ENCODE data around the gene WDR83. TPM values are rescaled to one million over a fixed set of nuclear protein-coding genes. Genes with fewer than 3 reads are reported as not detected.
"Not testable (repeated sequence)": the region's sequence is repeated elsewhere in the genome, so short reads cannot be mapped to it uniquely, and the experiment has no call there.

The WDR83 gene
- total RNA-seq, 2 experiments from 2014 or later = 14.4 to 19.6 TPM

- POLR2A ChIA-PET = no interaction called here
- CTCF ChIA-PET = interaction anchor here (0.5 kb wide), 1 partner anchor 12 kb away, joined by 4 read pairs; no protein-coding TSS in a partner anchor
These were observed 24.1 kb upstream of the WDR83 start for GRCh38 chr19:12642506-12642905.

GRCh38 chr19:12643716-12644115 is 22.9 kb upstream of the WDR83 start:
- peaks cover 31% of the 10 kb centered on the region for H3K36me3 Mint-ChIP-seq (ENCODE audit: low read depth)
- CTCF ChIA-PET = not testable (repeated sequence)

More at GRCh38 chr19:12642506-12642905, 24.1 kb upstream of the WDR83 start:
- Mint-ChIP-seq H3K4me3 (no peak overlapping the region), H3K27ac (no peak overlapping the region), H3K36me3 (ENCODE audit: low read depth) (peaks cover 28% of the 10 kb centered on the region), H3K4me1 (peaks cover 13% of the 10 kb centered on the region), H3K9me3 (no peaks in the 10 kb centered on the region), H3K27me3 (no peaks in the 10 kb centered on the region)
- no peak for DNase-seq

GRCh38 chr19:12646551-12646950 is 20.1 kb upstream of the WDR83 start:
- Mint-ChIP-seq H3K27ac (no peak overlapping the region), H3K4me3 (no peak overlapping the region), H3K9me3 (no peaks in the 10 kb centered on the region), H3K36me3 (ENCODE audit: low read depth) (peaks cover 41% of the 10 kb centered on the region), H3K27me3 (no peaks in the 10 kb centered on the region), H3K4me1 (peaks cover 5% of the 10 kb centered on the region)
- ChIA-PET POLR2A (no interaction called here), CTCF (no interaction called here)
- DNase-seq = no peak

More at GRCh38 chr19:12643716-12644115, 22.9 kb upstream of the WDR83 start:
- DNase-seq, POLR2A ChIA-PET, H3K9me3 Mint-ChIP-seq, H3K27me3 Mint-ChIP-seq, H3K4me3 Mint-ChIP-seq, H3K27ac Mint-ChIP-seq: not testable (repeated sequence)
- H3K4me1 Mint-ChIP-seq = peaks cover 16% of the 10 kb centered on the region

GRCh38 chr19:12647047-12647446 is 19.6 kb upstream of the WDR83 start:
- POLR2A ChIA-PET = no interaction called here

GRCh38 chr19:12647490-12648071 is 19.0 kb upstream of the WDR83 start:
- Mint-ChIP-seq H3K9me3 (no peaks in the 10 kb centered on the region), H3K27ac (no peak overlapping the region), H3K4me3 (no peak overlapping the region), H3K4me1 (peaks cover 5% of the 10 kb centered on the region), H3K27me3 (no peaks in the 10 kb centered on the region), H3K36me3 (ENCODE audit: low read depth) (peaks cover 43% of the 10 kb centered on the region)
- ChIA-PET POLR2A (no interaction called here), CTCF (interaction anchor here (0.5 kb wide), 1 partner anchor 33 kb away, joined by 4 read pairs; no protein-coding TSS in a partner anchor)
- DNase-seq = peak; percentile 20

More at GRCh38 chr19:12647047-12647446, 19.6 kb upstream of the WDR83 start:
- Mint-ChIP-seq H3K27ac (no peak overlapping the region), H3K9me3 (no peaks in the 10 kb centered on the region), H3K27me3 (no peaks in the 10 kb centered on the region), H3K4me3 (no peak overlapping the region), H3K4me1 (peaks cover 5% of the 10 kb centered on the region), H3K36me3 (ENCODE audit: low read depth) (peaks cover 43% of the 10 kb centered on the region)
- DNase-seq = no peak
- CTCF ChIA-PET = interaction anchor here (0.5 kb wide), 1 partner anchor 33 kb away, joined by 4 read pairs; no protein-coding TSS in a partner anchor

GRCh38 chr19:12648088-12648487 is 18.5 kb upstream of the WDR83 start:
- Mint-ChIP-seq H3K36me3 (ENCODE audit: low read depth) (peaks cover 38% of the 10 kb centered on the region), H3K9me3 (no peaks in the 10 kb centered on the region), H3K4me3 (no peak overlapping the region), H3K27me3 (no peaks in the 10 kb centered on the region), H3K4me1 (peaks cover 5% of the 10 kb centered on the region), H3K27ac (no peak overlapping the region)
- CTCF ChIA-PET = interaction anchor here (0.8 kb wide), 1 partner anchor 835 kb away, joined by 3 read pairs; no protein-coding TSS in a partner anchor
- POLR2A ChIA-PET = no interaction called here
- no peak for DNase-seq

GRCh38 chr19:12649941-12650340 is 16.7 kb upstream of the WDR83 start:
- Mint-ChIP-seq H3K27ac (no peak overlapping the region), H3K27me3 (no peaks in the 10 kb centered on the region), H3K9me3 (no peaks in the 10 kb centered on the region), H3K4me3 (no peak overlapping the region), H3K4me1 (peaks cover 5% of the 10 kb centered on the region), H3K36me3 (ENCODE audit: low read depth) (peaks cover 35% of the 10 kb centered on the region)
- ChIA-PET CTCF (no interaction called here), POLR2A (no interaction called here)
- no peak for DNase-seq

GRCh38 chr19:12652219-12652618 is 14.4 kb upstream of the WDR83 start:
- H3K27me3 Mint-ChIP-seq = no peaks in the 10 kb centered on the region
- H3K4me3 Mint-ChIP-seq = no peak overlapping the region
- H3K27ac Mint-ChIP-seq = no peak overlapping the region
- DNase-seq = no peak
- peaks cover 9% of the 10 kb centered on the region for H3K4me1 Mint-ChIP-seq
- H3K36me3 Mint-ChIP-seq (ENCODE audit: low read depth) = peaks cover 49% of the 10 kb centered on the region
- no peaks in the 10 kb centered on the region for H3K9me3 Mint-ChIP-seq
- ChIA-PET POLR2A (no interaction called here), CTCF (interaction anchor here (0.8 kb wide), 1 partner anchor 252 kb away, joined by 8 read pairs; no protein-coding TSS in a partner anchor)

GRCh38 chr19:12655546-12655945 is 11.1 kb upstream of the WDR83 start:
- Mint-ChIP-seq H3K36me3 (ENCODE audit: low read depth) (peaks cover 54% of the 10 kb centered on the region), H3K4me3 (no peak overlapping the region), H3K27me3 (no peaks in the 10 kb centered on the region), H3K4me1 (peaks cover 5% of the 10 kb centered on the region), H3K27ac (no peak overlapping the region), H3K9me3 (no peaks in the 10 kb centered on the region)
- DNase-seq = no peak
- ChIA-PET CTCF (interaction anchor here (0.5 to 2.0 kb wide), 2 partner anchors 16 to 622 kb away, joined by 3 to 4 read pairs; no protein-coding TSS in a partner anchor), POLR2A (no interaction called here)

- Mint-ChIP-seq H3K36me3 (ENCODE audit: low read depth) (peaks cover 57% of the 10 kb centered on the region), H3K27me3 (no peaks in the 10 kb centered on the region), H3K4me1 (peaks cover 5% of the 10 kb centered on the region), H3K9me3 (no peaks in the 10 kb centered on the region), H3K4me3 (no peak overlapping the region), H3K27ac (no peak overlapping the region)
- CTCF ChIA-PET = no interaction called here
- DNase-seq = no peak
- POLR2A ChIA-PET = no interaction called here
These were observed 9.6 kb upstream of the WDR83 start for GRCh38 chr19:12656899-12657571.

GRCh38 chr19:12657966-12658365 is 8.6 kb upstream of the WDR83 start:
- no peak for DNase-seq
- ChIA-PET POLR2A (no interaction called here), CTCF (no interaction called here)
- Mint-ChIP-seq H3K27me3 (no peaks in the 10 kb centered on the region), H3K36me3 (ENCODE audit: low read depth) (peaks cover 58% of the 10 kb centered on the region), H3K27ac (no peak overlapping the region), H3K4me3 (no peak overlapping the region), H3K4me1 (peaks cover 5% of the 10 kb centered on the region), H3K9me3 (no peaks in the 10 kb centered on the region)

- H3K9me3 Mint-ChIP-seq = no peaks in the 10 kb centered on the region
- peaks cover 63% of the 10 kb centered on the region for H3K36me3 Mint-ChIP-seq (ENCODE audit: low read depth)
- H3K4me1 Mint-ChIP-seq = peaks cover 23% of the 10 kb centered on the region
- H3K27me3 Mint-ChIP-seq = no peaks in the 10 kb centered on the region
- no peak for DNase-seq
- H3K27ac Mint-ChIP-seq = no peak overlapping the region
- H3K4me3 Mint-ChIP-seq = no peak overlapping the region
- ChIA-PET CTCF (interaction anchor here (1.3 kb wide), 1 partner anchor 21 kb away, joined by 4 read pairs; no protein-coding TSS in a partner anchor), POLR2A (no interaction called here)
These were observed 5.6 kb upstream of the WDR83 start for GRCh38 chr19:12660980-12661379.

GRCh38 chr19:12664406-12665280 is 2.0 kb upstream of the WDR83 start:
- peak overlapping the region; percentile 96 for H3K4me3 Mint-ChIP-seq
- H3K27me3 Mint-ChIP-seq = no peaks in the 10 kb centered on the region
- H3K27ac Mint-ChIP-seq = peak overlapping the region; percentile 77
- ChIA-PET POLR2A (no interaction called here), CTCF (interaction anchor here (0.8 to 2.0 kb wide), 4 partner anchors 8 to 105 kb away, joined by 3 to 9 read pairs (median 4); no protein-coding TSS in a partner anchor)
- no peak for DNase-seq
- H3K9me3 Mint-ChIP-seq = no peaks in the 10 kb centered on the region
- peaks cover 43% of the 10 kb centered on the region for H3K36me3 Mint-ChIP-seq (ENCODE audit: low read depth)
- peaks cover 51% of the 10 kb centered on the region for H3K4me1 Mint-ChIP-seq

Measured in activated CD4-positive, alpha-beta T cell treated with anti-CD3 and anti-CD28 coated beads, Interleukin-2, amount 10 ng/mL, durations not matched to agents 7 days and 5 days (primary cell).